ENCODE data around the gene CNDP2.

Gene CNDP2

GRCh38 chr18:74528478-74528877, 32.3 kb downstream of the CNDP2 start:
- no peak overlapping the region for H3K4me3 ChIP-seq (ENCODE audit: control insufficient read depth in 1 of 7, extremely low read depth in 1 of 7, insufficient read depth in 4 of 7, low read depth in 2 of 7, low read length in 6 of 7)
- H3K27ac ChIP-seq (ENCODE audit: insufficient read depth in 1 of 2, low read depth in 1 of 2, low read length in 2 of 2, poor library complexity in 1 of 2, severe bottlenecking in 2 of 2) = no peak overlapping the region
- no peaks in the 10 kb centered on the region for H3K9me3 ChIP-seq (ENCODE audit: control extremely low read depth in 1 of 5, control insufficient read depth in 4 of 5, insufficient read depth in 2 of 5, low read depth in 1 of 5, low read length in 4 of 5)
- H3K36me3 ChIP-seq (ENCODE audit: control insufficient read depth in 4 of 4, insufficient read depth in 4 of 4, low read length in 3 of 4) = no peaks in the 10 kb centered on the region
- ChIA-PET POLR2A (no interaction called here), CTCF (no interaction called here)
- peaks cover 0 to 15% (median 12%) of the 10 kb centered on the region in 4 experiments for H3K4me1 ChIP-seq (ENCODE audit: control extremely low read depth in 1 of 4, control insufficient read depth in 4 of 4, insufficient read depth in 4 of 4, low read length in 3 of 4)
- WGBS (ENCODE audit: insufficient coverage) = no CpG with 5 or more reads among the region's 1 CpG
- DNase-seq = no peak
- H3K27me3 ChIP-seq (replicated peaks in 2 of 5; ENCODE audit: control insufficient read depth in 4 of 5, insufficient read depth in 5 of 5, low read length in 4 of 5) = no peaks in the 10 kb centered on the region

GRCh38 chr18:74528913-74529312, 32.8 kb downstream of the CNDP2 start:
- H3K4me3 ChIP-seq (ENCODE audit: control insufficient read depth in 1 of 7, extremely low read depth in 1 of 7, insufficient read depth in 4 of 7, low read depth in 2 of 7, low read length in 6 of 7) = no peak overlapping the region
- ChIA-PET CTCF (no interaction called here), POLR2A (no interaction called here)
- no peak overlapping the region for H3K27ac ChIP-seq (ENCODE audit: insufficient read depth in 1 of 2, low read depth in 1 of 2, low read length in 2 of 2, poor library complexity in 1 of 2, severe bottlenecking in 2 of 2)
- H3K36me3 ChIP-seq (ENCODE audit: control insufficient read depth in 4 of 4, insufficient read depth in 4 of 4, low read length in 3 of 4) = no peaks in the 10 kb centered on the region
- WGBS (ENCODE audit: insufficient coverage) = 100% methylated on average over 1 of the region's 3 CpGs
- DNase-seq = no peak
- H3K4me1 ChIP-seq (ENCODE audit: control extremely low read depth in 1 of 4, control insufficient read depth in 4 of 4, insufficient read depth in 4 of 4, low read length in 3 of 4) = peaks cover 0 to 10% (median 8%) of the 10 kb centered on the region in 4 experiments
- no peaks in the 10 kb centered on the region for H3K27me3 ChIP-seq (replicated peaks in 2 of 5; ENCODE audit: control insufficient read depth in 4 of 5, insufficient read depth in 5 of 5, low read length in 4 of 5)
- no peaks in the 10 kb centered on the region for H3K9me3 ChIP-seq (ENCODE audit: control extremely low read depth in 1 of 5, control insufficient read depth in 4 of 5, insufficient read depth in 2 of 5, low read depth in 1 of 5, low read length in 4 of 5)

GRCh38 chr18:74529378-74529777, 33.2 kb downstream of the CNDP2 start:
- no peak for DNase-seq
- Histone ChIP-seq H3K4me1 (ENCODE audit: control extremely low read depth in 1 of 4, control insufficient read depth in 4 of 4, insufficient read depth in 4 of 4, low read length in 3 of 4) (peaks cover 0 to 6% (median 4%) of the 10 kb centered on the region in 4 experiments), H3K27ac (ENCODE audit: insufficient read depth in 1 of 2, low read depth in 1 of 2, low read length in 2 of 2, poor library complexity in 1 of 2, severe bottlenecking in 2 of 2) (no peak overlapping the region), H3K9me3 (ENCODE audit: control extremely low read depth in 1 of 5, control insufficient read depth in 4 of 5, insufficient read depth in 2 of 5, low read depth in 1 of 5, low read length in 4 of 5) (no peaks in the 10 kb centered on the region), H3K4me3 (ENCODE audit: control insufficient read depth in 1 of 7, extremely low read depth in 1 of 7, insufficient read depth in 4 of 7, low read depth in 2 of 7, low read length in 6 of 7) (no peak overlapping the region), H3K36me3 (ENCODE audit: control insufficient read depth in 4 of 4, insufficient read depth in 4 of 4, low read length in 3 of 4) (no peaks in the 10 kb centered on the region), H3K27me3 (replicated peaks in 2 of 5; ENCODE audit: control insufficient read depth in 4 of 5, insufficient read depth in 5 of 5, low read length in 4 of 5) (no peaks in the 10 kb centered on the region)
- POLR2A ChIA-PET = no interaction called here
- 90% methylated on average over 5 of the region's 6 CpGs for WGBS (ENCODE audit: insufficient coverage)
- CTCF ChIA-PET = no interaction called here

- Histone ChIP-seq H3K9me3 (ENCODE audit: control extremely low read depth in 1 of 5, control insufficient read depth in 4 of 5, insufficient read depth in 2 of 5, low read depth in 1 of 5, low read length in 4 of 5) (no peaks in the 10 kb centered on the region), H3K27me3 (replicated peaks in 2 of 5; ENCODE audit: control insufficient read depth in 4 of 5, insufficient read depth in 5 of 5, low read length in 4 of 5) (no peaks in the 10 kb centered on the region), H3K4me3 (ENCODE audit: control insufficient read depth in 1 of 7, extremely low read depth in 1 of 7, insufficient read depth in 4 of 7, low read depth in 2 of 7, low read length in 6 of 7) (no peak overlapping the region), H3K27ac (ENCODE audit: insufficient read depth in 1 of 2, low read depth in 1 of 2, low read length in 2 of 2, poor library complexity in 1 of 2, severe bottlenecking in 2 of 2) (no peak overlapping the region), H3K4me1 (ENCODE audit: control extremely low read depth in 1 of 4, control insufficient read depth in 4 of 4, insufficient read depth in 4 of 4, low read length in 3 of 4) (peaks cover 0 to 1% (median 0%) of the 10 kb centered on the region in 4 experiments), H3K36me3 (ENCODE audit: control insufficient read depth in 4 of 4, insufficient read depth in 4 of 4, low read length in 3 of 4) (no peaks in the 10 kb centered on the region)
- CTCF ChIA-PET = interaction anchor here (1.2 to 1.4 kb wide), 3 partner anchors 11 to 333 kb away, joined by 3 to 4 read pairs (median 3); no protein-coding TSS in a partner anchor
- no peak for DNase-seq
- 95% methylated on average over 20 of the region's 25 CpGs for WGBS (ENCODE audit: insufficient coverage)
- POLR2A ChIA-PET = no interaction called here
These were observed 33.8 kb downstream of the CNDP2 start for GRCh38 chr18:74529811-74530583.

- Histone ChIP-seq H3K9me3 (ENCODE audit: control extremely low read depth in 1 of 5, control insufficient read depth in 4 of 5, insufficient read depth in 2 of 5, low read depth in 1 of 5, low read length in 4 of 5) (no peaks in the 10 kb centered on the region), H3K36me3 (ENCODE audit: control insufficient read depth in 4 of 4, insufficient read depth in 4 of 4, low read length in 3 of 4) (no peaks in the 10 kb centered on the region), H3K27ac (ENCODE audit: insufficient read depth in 1 of 2, low read depth in 1 of 2, low read length in 2 of 2, poor library complexity in 1 of 2, severe bottlenecking in 2 of 2) (no peak overlapping the region), H3K4me1 (ENCODE audit: control extremely low read depth in 1 of 4, control insufficient read depth in 4 of 4, insufficient read depth in 4 of 4, low read length in 3 of 4) (no peaks in the 10 kb centered on the region), H3K4me3 (ENCODE audit: control insufficient read depth in 1 of 7, extremely low read depth in 1 of 7, insufficient read depth in 4 of 7, low read depth in 2 of 7, low read length in 6 of 7) (no peak overlapping the region), H3K27me3 (replicated peaks in 2 of 5; ENCODE audit: control insufficient read depth in 4 of 5, insufficient read depth in 5 of 5, low read length in 4 of 5) (no peaks in the 10 kb centered on the region)
- 96% methylated on average over 3 of the region's 6 CpGs for WGBS (ENCODE audit: insufficient coverage)
- no peak for DNase-seq
- ChIA-PET CTCF (interaction anchor here (1.0 to 1.4 kb wide), 4 partner anchors 8 to 333 kb away, joined by 3 to 4 read pairs (median 3); no protein-coding TSS in a partner anchor), POLR2A (no interaction called here)
These were observed 34.4 kb downstream of the CNDP2 start for GRCh38 chr18:74530584-74530862.

- CTCF ChIA-PET = interaction anchor here (0.6 to 1.7 kb wide), 8 partner anchors 8 to 1944 kb away, joined by 3 to 4 read pairs (median 3); no protein-coding TSS in a partner anchor
- H3K4me3 ChIP-seq (ENCODE audit: control insufficient read depth in 1 of 7, extremely low read depth in 1 of 7, insufficient read depth in 4 of 7, low read depth in 2 of 7, low read length in 6 of 7) = no peak overlapping the region
- POLR2A ChIA-PET = no interaction called here
These were observed 34.9 kb downstream of the CNDP2 start for GRCh38 chr18:74531043-74531442.

GRCh38 chr18:74532511-74533025, 36.4 kb downstream of the CNDP2 start:
- CTCF ChIA-PET = interaction anchor here (1.6 to 1.7 kb wide), 2 partner anchors 14 to 29 kb away, joined by 4 read pairs; no protein-coding TSS in a partner anchor
- Histone ChIP-seq H3K27me3 (replicated peaks in 2 of 5; ENCODE audit: control insufficient read depth in 4 of 5, insufficient read depth in 5 of 5, low read length in 4 of 5) (no peaks in the 10 kb centered on the region), H3K4me1 (ENCODE audit: control extremely low read depth in 1 of 4, control insufficient read depth in 4 of 4, insufficient read depth in 4 of 4, low read length in 3 of 4) (no peaks in the 10 kb centered on the region), H3K4me3 (ENCODE audit: control insufficient read depth in 1 of 7, extremely low read depth in 1 of 7, insufficient read depth in 4 of 7, low read depth in 2 of 7, low read length in 6 of 7) (no peak overlapping the region), H3K9me3 (ENCODE audit: control extremely low read depth in 1 of 5, control insufficient read depth in 4 of 5, insufficient read depth in 2 of 5, low read depth in 1 of 5, low read length in 4 of 5) (peaks cover 0 to 3% (median 0%) of the 10 kb centered on the region in 5 experiments), H3K27ac (ENCODE audit: insufficient read depth in 1 of 2, low read depth in 1 of 2, low read length in 2 of 2, poor library complexity in 1 of 2, severe bottlenecking in 2 of 2) (no peak overlapping the region), H3K36me3 (ENCODE audit: control insufficient read depth in 4 of 4, insufficient read depth in 4 of 4, low read length in 3 of 4) (no peaks in the 10 kb centered on the region)
- 88% methylated on average over 8 of the region's 9 CpGs for WGBS (ENCODE audit: insufficient coverage)
- POLR2A ChIA-PET = no interaction called here
- DNase-seq = no peak

More at GRCh38 chr18:74531043-74531442, 34.9 kb downstream of the CNDP2 start:
- Histone ChIP-seq H3K36me3 (ENCODE audit: control insufficient read depth in 4 of 4, insufficient read depth in 4 of 4, low read length in 3 of 4) (no peaks in the 10 kb centered on the region), H3K4me1 (ENCODE audit: control extremely low read depth in 1 of 4, control insufficient read depth in 4 of 4, insufficient read depth in 4 of 4, low read length in 3 of 4) (no peaks in the 10 kb centered on the region), H3K27ac (ENCODE audit: insufficient read depth in 1 of 2, low read depth in 1 of 2, low read length in 2 of 2, poor library complexity in 1 of 2, severe bottlenecking in 2 of 2) (no peak overlapping the region), H3K27me3 (replicated peaks in 2 of 5; ENCODE audit: control insufficient read depth in 4 of 5, insufficient read depth in 5 of 5, low read length in 4 of 5) (no peaks in the 10 kb centered on the region), H3K9me3 (ENCODE audit: control extremely low read depth in 1 of 5, control insufficient read depth in 4 of 5, insufficient read depth in 2 of 5, low read depth in 1 of 5, low read length in 4 of 5) (no peaks in the 10 kb centered on the region)
- DNase-seq = no peak
- WGBS (ENCODE audit: insufficient coverage) = 95% methylated on average over 6 of the region's 7 CpGs
